ENCODE results near the gene TENM4.

The TENM4 gene

DNA sequence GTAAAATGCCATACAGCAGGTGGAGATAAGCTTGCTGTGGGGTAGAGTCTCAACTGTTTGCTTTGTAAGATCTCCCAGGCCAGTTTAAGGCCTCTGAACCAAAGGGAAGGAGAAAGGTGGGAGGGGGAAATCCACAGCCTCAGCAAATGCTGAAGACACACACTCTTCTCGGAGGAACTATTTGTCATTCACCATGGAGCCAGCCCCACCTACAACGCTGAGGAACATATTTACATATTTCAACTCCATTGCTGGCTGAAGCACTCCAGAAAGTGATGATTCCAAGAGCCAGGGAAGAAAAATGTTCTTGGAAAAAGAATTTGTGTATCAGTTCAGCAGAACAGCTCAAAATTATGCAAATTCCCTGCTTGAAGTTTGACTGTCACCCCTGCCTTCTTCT lies 6.5 kb downstream of the TENM4 start:
- TF ChIP-seq, protein P1, sequence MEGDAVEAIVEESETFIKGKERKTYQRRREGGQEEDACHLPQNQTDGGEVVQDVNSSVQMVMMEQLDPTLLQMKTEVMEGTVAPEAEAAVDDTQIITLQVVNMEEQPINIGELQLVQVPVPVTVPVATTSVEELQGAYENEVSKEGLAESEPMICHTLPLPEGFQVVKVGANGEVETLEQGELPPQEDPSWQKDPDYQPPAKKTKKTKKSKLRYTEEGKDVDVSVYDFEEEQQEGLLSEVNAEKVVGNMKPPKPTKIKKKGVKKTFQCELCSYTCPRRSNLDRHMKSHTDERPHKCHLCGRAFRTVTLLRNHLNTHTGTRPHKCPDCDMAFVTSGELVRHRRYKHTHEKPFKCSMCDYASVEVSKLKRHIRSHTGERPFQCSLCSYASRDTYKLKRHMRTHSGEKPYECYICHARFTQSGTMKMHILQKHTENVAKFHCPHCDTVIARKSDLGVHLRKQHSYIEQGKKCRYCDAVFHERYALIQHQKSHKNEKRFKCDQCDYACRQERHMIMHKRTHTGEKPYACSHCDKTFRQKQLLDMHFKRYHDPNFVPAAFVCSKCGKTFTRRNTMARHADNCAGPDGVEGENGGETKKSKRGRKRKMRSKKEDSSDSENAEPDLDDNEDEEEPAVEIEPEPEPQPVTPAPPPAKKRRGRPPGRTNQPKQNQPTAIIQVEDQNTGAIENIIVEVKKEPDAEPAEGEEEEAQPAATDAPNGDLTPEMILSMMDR (IDR thresholded peaks at IDR 0.05; ENCODE audit: control insufficient read depth, insufficient read depth, low read depth, low read length, missing control alignments) = no peak
- no peak for DNase-seq (ENCODE audit: low read depth)
- no peak overlapping the region for H3K4me3 ChIP-seq (ENCODE audit: control insufficient read depth, low read depth, low read length)

GRCh38 chr11:79432138-79432537 lies 8.7 kb downstream of the TENM4 start:
- TF ChIP-seq, protein P1 (IDR thresholded peaks at IDR 0.05; ENCODE audit: control insufficient read depth, insufficient read depth, low read depth, low read length, missing control alignments) = no peak
- H3K4me3 ChIP-seq (ENCODE audit: control insufficient read depth, low read depth, low read length) = no peak overlapping the region
- no peak for DNase-seq (ENCODE audit: low read depth)

DNA sequence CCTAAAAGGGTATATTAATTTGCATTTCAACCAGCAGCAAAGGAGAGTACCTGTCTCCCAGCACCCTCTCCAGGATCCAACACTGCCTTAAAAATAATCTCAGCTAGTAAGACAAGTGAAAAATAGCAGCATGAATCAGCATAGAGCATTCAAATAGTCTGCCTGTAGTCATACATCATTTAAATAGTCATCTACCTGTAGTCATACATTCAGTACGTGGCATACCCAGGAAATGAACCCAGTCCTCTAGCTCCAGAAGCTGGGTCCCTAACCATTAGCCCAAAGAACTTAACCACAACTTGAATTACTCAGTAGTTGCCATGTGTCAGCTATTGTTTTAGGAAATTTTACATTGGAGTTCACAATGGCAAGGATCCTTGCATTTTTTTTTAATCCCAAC lies 9.3 kb downstream of the TENM4 start:
- no peak overlapping the region for H3K4me3 ChIP-seq (ENCODE audit: control insufficient read depth, low read depth, low read length)
- no peak for DNase-seq (ENCODE audit: low read depth)
- TF ChIP-seq, protein P1 (IDR thresholded peaks at IDR 0.05; ENCODE audit: control insufficient read depth, insufficient read depth, low read depth, low read length, missing control alignments) = no peak

GRCh38 chr11:79430280-79430679 lies 10.6 kb downstream of the TENM4 start:
- no peak overlapping the region for H3K4me3 ChIP-seq (ENCODE audit: control insufficient read depth, low read depth, low read length)
- no peak for DNase-seq (ENCODE audit: low read depth)
- TF ChIP-seq, protein P1 (IDR thresholded peaks at IDR 0.05; ENCODE audit: control insufficient read depth, insufficient read depth, low read depth, low read length, missing control alignments) = no peak

GRCh38 chr11:79428406-79428805 lies 12.4 kb downstream of the TENM4 start:
- TF ChIP-seq, protein P1 (IDR thresholded peaks at IDR 0.05; ENCODE audit: control insufficient read depth, insufficient read depth, low read depth, low read length, missing control alignments) = no peak
- H3K4me3 ChIP-seq (ENCODE audit: control insufficient read depth, low read depth, low read length) = no peak overlapping the region
- no peak for DNase-seq (ENCODE audit: low read depth)

DNA sequence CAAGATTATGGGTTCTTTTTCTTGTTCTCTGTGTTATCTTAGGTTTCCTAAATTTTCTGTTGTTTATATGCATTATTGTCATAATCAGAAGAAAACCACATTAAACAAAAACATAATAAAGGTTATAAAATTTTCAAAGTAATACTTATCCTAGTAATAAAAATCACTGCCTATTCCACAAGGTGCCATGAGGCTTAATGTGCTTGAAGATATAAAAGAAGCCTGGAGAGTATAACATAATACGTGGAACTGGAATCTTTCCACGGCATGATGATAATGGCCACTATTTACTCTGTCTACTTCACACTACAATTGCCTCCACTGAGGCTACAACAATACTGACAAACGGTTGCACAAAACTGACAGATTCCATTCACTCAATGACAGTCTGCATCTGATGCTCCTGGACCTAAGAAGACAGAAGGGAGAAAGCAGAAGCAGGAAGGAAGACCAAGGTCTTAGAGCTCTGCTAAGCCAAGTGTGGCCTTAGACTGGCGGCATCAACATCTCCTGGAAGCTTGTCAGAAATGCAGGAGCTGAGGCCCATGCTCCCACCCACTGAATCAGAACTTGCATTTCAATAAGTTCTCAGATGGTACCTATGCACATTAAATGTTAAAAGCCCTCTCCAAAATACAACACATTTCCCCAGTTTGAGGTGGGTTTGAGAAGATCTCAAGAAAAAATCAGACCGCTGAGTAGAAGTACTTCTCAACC lies 13.1 kb downstream of the TENM4 start:
- no peak for DNase-seq (ENCODE audit: low read depth)
- TF ChIP-seq, protein P1 (IDR thresholded peaks at IDR 0.05; ENCODE audit: control insufficient read depth, insufficient read depth, low read depth, low read length, missing control alignments) = no peak
- no peak overlapping the region for H3K4me3 ChIP-seq (ENCODE audit: control insufficient read depth, low read depth, low read length)
